Metanephros (tissue), 2 donors: ENCODE data around the gene EBF4. TPM values are rescaled to one million over a fixed set of nuclear protein-coding genes. Genes with fewer than 3 reads are reported as not detected.

Source experiments
- small RNA-seq: library from RNA; depleted of rRNA; stranded (forward); fragments of <200 nt; gene quantifications from one replicate; pipeline ENCODE3, GENCODE V24; 2014; ENCODE audit warnings: low replicate concordance
- total RNA-seq: library from RNA; depleted of rRNA; stranded (reverse); fragments of >200 nt; gene quantifications from one replicate; pipeline ENCODE4 v1.2.3, GENCODE V29; 2014

Gene EBF4, protein sequence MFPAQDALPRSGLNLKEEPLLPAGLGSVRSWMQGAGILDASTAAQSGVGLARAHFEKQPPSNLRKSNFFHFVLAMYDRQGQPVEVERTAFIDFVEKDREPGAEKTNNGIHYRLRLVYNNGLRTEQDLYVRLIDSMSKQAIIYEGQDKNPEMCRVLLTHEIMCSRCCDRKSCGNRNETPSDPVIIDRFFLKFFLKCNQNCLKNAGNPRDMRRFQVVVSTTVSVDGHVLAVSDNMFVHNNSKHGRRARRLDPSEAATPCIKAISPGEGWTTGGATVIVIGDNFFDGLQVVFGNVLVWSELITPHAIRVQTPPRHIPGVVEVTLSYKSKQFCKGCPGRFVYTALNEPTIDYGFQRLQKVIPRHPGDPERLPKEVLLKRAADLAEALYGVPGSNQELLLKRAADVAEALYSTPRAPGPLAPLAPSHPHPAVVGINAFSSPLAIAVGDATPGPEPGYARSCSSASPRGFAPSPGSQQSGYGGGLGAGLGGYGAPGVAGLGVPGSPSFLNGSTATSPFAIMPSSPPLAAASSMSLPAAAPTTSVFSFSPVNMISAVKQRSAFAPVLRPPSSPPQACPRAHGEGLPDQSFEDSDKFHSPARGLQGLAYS
- 18.3 TPM for total RNA-seq

DNA sequence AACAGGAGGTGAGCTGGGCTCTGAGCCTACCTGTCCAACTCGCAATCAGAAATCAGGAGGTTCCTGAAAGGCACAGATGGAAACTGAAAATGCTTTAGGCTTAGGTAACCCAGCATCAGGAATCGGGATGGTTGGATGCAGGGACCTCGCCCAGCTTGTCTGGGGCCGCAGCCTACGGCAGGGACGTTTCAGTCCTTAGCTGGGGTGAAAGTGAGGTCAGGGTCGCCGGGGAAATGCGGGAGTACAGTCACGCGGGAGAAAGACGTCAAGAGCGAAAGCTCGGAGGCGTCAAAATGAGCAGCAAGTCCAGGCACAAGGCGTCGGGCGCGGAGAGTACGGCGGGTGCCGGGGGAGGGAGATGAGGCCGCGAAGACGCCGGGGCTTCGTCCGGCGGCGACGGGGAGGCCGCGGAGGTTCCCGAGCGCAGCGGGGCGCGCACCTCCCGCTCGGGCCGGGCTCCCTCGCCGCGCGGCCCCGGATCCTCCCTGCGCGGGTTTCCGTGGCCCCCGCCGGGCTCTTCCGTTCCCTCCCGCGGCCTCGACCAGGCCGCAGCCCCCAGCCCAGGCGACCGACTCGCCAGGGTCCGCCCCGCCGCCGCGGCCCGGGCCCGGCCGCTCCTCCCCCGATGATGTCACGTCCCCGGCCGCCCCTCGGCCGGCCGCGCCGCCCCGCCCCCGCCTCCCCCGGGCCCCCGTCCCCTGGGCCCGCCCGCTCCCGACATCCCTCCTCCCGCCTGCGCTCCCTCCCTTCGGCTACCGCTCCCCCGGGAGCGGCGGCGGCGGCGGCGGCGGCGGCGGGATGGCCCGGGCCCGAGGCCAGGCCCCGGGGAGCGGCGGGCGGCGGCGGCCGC is at the start of gene EBF4:
Gene EBF4, plus strand, starts transcription at position 745 of the 850 bp plus-strand sequence. CDS start 866 bp downstream, outside the sequence.

DNA sequence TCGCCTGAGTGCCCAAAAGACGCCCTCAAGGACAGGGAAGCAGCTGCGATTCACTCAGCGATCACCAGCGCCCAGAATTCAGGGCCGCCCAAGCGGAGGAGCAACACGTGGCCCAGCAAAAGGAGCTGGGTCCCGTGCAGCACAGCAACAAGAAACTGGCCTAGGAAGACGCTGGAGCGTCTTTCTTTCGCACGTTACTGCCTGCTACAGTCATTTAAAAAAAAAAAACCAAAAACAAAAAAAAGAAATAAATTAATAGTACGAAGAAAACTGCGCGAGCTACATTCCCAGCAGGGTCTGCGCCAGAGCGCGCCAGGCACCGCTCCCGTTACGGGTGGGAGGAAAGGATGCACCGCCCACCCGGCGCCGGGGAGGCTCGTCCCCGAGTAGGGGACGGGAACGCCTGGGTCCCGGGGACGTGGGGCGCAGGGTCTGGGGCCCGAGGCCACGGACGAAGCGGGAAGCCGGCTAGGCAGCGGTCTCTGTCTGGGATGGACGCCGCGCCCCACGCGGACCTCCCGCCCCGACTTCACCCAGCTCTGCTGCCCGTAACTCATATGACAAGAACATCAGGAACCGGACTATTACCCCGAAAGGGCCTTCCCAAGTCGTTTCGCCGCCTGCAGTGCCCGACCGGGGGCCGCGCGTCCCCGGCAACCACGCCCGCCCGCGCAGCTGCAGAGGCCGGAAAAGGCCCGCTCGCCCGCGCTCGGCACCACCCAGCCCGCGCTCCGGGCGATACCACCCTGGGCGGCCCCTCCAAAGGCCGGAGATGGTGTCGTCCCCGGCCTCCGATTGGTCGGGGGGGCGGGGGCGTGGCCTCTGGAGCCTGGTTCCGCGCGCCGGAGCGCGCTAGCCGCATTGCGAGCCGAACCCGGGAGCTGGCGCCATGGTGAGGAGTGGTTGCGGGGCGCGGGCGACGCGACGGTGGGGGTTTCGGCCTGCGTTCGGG is 40.5 kb upstream of the EBF4 start, which contains the start of gene NOP56:
Gene NOP56, plus strand, starts transcription at position 861 of the 952 bp plus-strand sequence. Its CDS starts 29 bp downstream, at position 890.

DNA sequence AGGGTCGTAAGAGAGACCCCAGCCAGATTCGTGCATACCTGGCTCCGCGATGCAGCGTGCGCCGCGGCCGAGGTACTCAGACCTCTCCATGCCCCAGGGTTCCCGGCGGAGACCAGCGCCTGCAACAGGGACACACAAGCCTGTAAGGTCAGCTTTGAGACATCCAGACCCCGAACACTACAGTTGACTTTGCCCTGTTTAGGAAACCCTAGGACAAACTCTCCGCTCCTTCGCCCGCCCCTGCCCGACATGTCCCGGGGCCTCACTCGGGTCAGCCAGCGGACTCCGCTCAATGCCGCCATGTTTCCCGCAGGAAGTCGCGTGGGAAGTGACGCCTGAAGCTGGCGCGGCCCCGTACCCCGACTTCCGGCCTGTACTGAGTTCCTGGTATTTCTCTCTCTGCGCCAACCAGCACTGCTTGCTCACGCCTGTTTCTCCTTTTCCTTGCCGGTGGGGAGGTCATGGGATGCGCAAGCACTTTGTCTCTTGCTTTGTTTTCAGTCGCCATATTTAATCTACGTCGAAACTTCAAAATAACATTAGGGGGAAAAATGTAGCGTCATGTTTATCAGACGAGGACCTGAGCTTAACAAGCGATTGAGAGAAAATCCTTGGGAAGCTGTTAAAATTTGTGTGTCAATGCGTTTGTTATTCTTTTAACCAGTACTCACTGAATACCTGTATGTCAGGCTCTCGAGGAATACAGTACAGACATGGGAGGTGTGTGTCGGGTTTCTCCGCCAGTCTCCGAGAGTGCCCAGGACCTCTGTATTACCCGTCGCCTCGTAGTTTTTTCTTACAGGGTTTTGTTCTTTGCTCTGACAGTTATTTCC is 28.5 kb upstream of the EBF4 start, which contains the start of gene IDH3B:
Gene IDH3B, minus strand, starts transcription at position 330 of the 833 bp plus-strand sequence. Its CDS starts 28 bp downstream, at position 302.

DNA sequence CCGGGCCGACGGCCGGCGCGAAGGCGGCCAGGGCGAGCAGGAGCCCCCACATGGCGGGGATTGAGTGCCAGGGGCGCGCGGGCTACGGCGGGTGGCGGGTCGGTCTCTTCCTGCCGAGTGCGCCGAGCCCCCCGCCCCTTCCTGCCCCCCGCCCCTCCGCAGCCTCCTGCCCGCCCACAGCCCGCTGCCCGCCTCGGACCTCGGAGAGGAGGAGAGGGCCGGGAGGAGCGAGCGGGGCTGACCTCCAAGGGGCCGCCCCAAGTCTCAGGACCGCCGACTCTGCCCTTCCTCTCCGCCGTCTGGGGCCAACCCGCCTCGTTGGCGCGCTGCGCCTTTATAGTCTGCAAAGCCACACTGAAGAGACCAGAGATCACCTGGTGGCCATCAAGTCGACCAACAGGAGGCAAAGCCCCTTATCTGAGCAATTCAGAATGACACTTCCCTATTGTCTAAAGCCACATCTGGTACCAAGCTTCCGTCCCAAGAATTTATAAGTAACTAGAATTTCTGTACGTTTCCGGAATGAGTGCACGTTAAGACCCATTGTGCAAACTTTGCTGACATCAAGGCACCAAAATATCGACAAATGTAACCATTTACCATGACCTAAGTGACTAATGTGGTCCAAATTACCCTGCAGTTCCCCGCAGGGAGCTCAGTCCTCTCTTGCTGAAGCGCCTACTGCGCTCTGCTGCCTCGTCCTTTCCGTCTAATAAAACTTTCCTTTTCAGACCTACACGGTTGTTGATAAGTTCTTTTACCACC is 108.1 kb downstream of the EBF4 start, which contains the start of gene CPXM1:
Gene CPXM1, minus strand, starts transcription at position 107 of the 765 bp plus-strand sequence. Its CDS starts 55 bp downstream, at position 52.

Small RNAs within 50 kb of the gene (small RNA-seq; reads per million reads assigned to genes)
- gene SNORA51 (not detected), gene SNORD110 (not detected), gene SNORD56 (not detected), gene SNORD57 (not detected), gene SNORD86 (not detected)

Other genes with a start within 250 kb of the EBF4 start
- gene SNRPB, start 222.0 kb upstream of the EBF4 start, total RNA-seq: 98.3 TPM
- gene ZNF343, start 183.9 kb upstream of the EBF4 start, total RNA-seq: 23.6 TPM
- gene TMC2, start 156.2 kb upstream of the EBF4 start, total RNA-seq: not detected
- 104 TPM for gene NOP56, start 40.1 kb upstream of the EBF4 start, total RNA-seq
- gene IDH3B, start 28.6 kb upstream of the EBF4 start, total RNA-seq: 103 TPM
- 146 TPM for gene CPXM1, start 107.8 kb downstream of the EBF4 start, total RNA-seq
- not detected for gene C20orf141, start 122.2 kb downstream of the EBF4 start, total RNA-seq
- gene TMEM239, start 123.6 kb downstream of the EBF4 start, total RNA-seq: not detected
- gene PCED1A, start 147.9 kb downstream of the EBF4 start, total RNA-seq: 62.2 TPM
- gene VPS16, start 148.0 kb downstream of the EBF4 start, total RNA-seq: 38.4 TPM
- gene PTPRA, start 180.7 kb downstream of the EBF4 start, total RNA-seq: 71.7 TPM